Cerebellar cortex (tissue), 1 donor: Measurements from ENCODE around the gene KMT2C.
A peak's percentile ranks its signal among the peaks of the same experiment; 100 is the strongest.
"Not testable (repeated sequence)": the region's sequence is repeated elsewhere in the genome, so short reads cannot be mapped to it uniquely, and the experiment has no call there.

Experiments
- DNase-seq: peaks from one replicate; pipeline ENCODE4 v3.0.0-alpha.2; 2015; ENCODE audit warnings: low spot score

Gene KMT2C

DNA sequence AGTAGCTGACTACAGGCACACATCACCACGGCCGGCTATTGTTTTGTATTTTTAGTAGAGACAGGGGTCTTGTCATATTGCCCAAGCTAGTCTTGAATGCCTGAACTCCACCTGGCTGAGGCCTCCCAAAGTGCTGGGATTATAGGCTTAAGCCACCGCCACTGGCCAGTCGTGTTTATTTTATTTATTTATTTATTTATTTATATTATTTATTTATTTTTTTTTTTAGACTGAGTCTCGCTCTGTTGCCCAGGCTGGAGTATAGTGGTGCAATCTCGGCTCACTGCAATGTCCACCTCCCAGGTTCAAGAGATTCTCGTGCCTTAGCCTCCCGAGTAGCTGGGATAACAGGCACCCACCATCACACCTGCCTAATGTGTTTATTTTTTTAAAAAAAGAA lies 6.0 kb upstream of the KMT2C start:
- DNase-seq = not testable (repeated sequence)

DNA sequence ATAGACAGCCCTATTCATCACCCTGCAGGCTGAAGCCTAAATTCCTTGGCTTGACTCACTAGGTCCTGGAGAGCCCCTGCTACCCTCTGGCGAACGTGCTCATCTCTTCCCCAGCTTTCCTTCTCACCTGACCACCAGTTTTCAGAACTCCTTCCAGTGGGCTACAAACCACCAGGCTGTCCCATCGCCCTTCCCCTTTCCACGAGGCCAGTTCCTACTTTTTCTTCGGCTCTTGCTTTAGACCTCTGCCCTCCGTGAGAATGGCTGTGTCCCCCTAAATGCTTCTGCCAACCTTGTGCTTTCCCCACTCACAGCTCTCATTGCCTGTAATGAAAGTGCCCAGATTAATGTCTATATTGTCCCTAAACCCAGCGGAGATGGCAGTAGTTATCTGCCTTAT lies 5.4 kb upstream of the KMT2C start:
- not testable (repeated sequence) for DNase-seq

DNA sequence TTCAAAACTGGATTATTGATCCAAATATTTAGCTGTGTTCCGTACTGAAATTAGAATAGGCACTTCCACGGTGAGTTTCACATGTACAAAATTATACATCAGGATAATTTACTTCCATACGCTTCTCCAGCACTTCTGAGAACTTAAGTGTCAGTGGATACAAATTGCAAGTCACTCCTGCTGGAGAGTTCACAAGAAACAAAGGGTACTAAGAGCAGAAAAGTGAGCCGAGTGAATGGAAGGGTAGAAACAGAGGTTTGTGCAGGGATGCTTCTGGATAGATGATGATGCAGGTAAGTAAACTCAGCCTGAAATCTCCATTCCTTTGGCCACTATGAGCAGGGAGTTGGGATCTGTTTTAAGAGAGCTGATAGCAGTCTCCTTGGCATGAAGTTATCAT lies 2.2 kb upstream of the KMT2C start:
- not testable (repeated sequence) for DNase-seq

DNA sequence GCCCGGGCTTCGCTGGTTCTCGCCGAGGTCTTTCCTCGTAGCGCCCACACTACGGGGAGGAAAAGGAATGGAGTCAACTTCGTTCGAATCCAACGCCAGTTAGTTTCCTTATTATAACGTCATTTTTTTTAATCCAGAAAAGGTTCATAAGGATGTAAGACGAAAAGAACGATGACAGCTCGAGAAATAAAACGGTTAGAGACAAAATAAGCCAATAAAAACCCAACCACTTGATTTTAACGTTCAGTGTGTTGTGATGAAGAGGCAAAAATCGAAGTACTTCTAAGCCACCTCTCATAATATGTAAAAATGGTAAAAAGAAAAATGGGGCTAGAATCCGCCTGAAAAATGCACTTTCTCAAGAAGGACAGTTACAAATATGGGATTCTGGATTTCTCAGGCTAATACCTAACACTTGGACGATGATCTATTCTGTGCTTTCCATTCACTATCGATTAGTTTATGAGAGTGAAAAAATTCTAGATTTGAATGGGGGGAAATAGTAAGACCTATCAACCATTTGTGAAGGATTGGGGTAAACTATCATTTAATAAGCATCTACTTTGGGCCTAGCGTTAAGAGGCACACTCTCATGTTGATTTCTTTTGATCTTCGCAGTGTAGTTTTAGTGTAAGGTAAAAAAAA lies 1.2 kb upstream of the KMT2C start:
- peak; percentile 17 for DNase-seq

DNA sequence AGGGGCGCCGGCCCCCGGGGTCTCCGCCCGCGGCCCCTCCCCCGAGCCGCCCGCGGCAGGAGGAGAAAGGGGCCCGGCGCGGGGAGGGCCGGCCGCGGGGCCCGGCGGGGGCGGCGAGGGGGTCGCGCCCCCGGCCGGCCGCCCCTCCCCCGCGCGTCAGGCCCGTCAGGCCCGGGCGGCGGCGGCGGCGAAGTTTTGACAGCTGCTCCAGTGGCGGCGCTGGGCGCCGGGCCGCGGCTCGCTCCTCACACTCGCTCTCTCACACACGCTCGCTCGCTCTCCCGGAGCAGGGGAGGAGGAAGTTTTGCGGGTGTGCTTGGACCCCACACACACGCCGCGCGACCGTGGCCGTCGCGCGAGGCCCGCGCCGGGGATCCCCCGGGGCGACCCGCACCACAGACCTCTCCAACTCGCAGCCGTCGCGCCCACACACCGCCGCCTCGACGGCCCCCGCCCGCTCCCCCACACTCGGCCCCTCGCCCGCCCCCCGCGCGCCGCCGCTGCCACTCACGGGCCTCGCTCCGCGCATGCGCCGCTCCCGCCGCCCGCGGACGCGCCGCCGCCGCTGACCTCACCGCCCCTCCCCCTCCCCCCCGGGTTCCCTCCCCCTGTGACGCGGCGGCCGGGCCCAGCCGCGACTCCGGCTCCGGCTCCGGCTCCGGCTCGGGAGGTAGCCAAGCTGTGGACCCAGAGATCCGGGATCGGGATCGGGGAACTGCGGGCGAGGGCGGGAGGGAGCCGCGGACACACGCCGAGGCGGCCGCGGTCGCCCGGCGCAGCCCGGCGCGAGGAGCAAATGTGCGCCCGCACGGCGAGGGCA lies 518 bp upstream of the KMT2C start:
- peak; percentile 87 for DNase-seq

DNA sequence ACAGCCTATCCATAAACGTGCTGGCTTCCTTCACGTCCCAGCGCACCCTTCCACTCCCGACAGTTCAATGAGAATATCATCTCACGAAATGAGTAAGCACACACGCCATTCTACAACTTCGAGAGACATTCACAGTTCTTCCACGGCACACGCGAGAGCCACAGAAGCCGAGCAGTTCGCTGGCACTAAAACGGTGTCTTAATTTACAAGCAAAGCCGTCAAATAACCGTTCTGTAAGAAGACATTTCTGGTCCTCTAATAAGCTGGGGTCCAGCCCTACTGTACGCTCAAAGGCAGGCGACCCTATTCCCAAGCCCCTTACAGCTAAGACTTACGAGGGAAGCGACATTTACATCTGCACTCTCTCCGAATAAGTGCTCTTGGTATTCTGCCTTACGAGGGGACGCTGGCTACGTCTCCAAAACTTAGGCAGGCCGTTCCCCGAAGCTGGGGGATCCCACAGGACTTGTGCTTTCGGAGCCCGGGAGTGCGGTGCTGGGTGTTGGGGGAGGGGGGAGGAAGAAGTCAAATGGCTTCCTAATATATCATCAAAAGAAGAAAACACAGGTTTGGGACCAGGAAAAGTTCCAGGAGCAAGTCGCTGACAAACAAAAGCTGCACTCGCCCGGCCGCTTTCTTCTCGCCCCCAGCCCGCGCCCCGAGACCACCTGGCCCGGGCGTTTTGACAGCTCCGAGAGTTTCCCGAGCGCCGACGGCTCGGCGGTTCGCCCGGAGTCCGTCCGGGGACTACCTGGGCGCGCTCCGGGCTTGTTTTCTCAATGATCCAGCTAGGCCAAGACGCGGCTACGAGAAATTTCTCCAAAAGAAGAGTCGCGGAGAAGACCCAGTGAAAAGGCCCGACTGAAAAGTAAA lies 1.1 kb downstream of the KMT2C start:
- DNase-seq = peak; percentile 42

DNA sequence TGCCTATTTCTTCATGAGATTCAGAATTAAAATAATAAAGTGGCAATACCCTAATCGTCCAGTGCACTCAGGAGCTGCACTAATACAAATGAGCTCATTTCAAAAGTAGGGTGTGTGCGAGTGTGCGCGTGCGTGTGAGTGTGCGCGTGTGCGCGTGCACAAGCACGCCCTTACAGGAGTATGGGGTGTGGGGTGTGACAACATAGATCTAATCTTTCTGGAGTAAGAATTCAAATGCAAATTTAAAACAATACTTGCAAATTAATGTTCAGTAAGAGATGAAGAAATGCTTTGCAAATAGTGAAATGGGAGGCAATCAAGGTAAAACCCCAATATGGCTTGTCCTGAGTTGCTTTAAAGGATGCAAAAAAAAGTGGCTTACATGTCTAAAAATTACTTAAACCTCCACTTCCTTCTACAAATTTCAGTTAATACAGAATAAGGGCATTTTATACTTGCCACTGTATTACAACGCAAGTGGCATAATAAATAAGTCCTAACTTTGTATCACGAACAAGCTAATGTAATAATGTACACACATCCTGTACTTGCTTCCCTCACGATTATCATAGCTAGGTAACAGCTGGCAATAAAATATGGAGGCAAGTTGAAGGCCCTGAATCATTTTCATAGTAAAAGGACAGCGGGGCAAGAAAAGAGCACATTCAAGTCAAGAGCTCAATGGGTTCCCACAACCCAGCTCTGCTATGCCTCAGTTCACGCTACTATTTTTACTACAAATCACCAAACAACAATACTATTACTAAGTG lies 1.9 kb downstream of the KMT2C start:
- peak; percentile 19 for DNase-seq

DNA sequence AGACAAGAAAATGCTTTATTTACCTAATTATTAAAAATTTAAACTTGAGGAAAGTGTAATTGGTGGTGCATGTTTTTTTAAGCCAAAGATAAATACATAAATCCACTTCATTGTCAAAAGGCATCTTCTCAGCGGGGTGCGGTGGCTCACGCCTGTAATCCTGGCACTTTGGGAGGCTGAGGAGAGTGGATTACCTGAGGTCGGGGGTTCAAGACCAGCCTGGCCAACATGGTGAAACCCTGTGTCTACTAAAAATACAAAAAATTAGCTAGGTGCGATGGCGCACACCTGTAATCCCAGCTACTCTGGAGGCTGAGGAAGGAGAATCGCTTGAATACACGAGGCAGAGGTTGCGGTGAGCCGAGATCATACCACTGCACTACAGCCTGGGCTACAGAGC lies 3.1 kb downstream of the KMT2C start:
- not testable (repeated sequence) for DNase-seq

DNA sequence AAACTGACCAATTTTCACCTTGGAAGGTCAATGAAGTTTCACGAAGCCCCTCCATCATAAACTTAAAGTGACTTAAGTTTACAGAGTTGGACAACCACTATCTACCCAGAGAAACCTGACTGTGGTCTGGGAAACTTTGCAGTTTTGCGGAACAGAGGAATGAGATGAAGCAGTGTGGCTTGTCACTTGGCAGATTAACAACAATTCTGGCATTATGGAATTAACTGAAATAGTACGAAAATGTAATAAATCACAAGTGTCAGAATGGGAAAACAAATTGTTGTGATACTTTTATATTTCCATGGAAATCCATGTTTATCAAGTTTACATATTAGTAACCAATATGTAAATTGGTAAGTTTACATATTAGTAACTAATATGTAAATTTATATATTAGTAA lies 4.9 kb downstream of the KMT2C start:
- DNase-seq = no peak

DNA sequence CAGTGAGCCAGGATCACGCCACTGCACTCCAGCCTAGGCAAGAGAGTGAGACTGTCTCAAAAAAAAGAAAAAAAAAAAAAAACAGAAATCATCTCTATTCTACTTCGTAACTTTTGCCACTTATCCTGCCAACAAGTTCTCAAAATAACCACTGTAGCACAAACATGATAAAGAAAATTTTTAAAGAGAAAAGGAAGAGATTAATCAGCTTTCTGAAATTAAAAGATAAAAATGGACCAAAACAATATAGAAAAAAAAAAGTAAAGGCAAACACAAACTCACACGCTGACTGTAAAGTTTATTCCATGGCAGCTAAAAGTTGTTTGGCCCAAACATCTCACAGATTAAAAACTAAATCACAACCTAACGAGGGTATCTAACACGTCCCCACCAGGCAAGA lies 5.7 kb downstream of the KMT2C start:
- not testable (repeated sequence) for DNase-seq

DNA sequence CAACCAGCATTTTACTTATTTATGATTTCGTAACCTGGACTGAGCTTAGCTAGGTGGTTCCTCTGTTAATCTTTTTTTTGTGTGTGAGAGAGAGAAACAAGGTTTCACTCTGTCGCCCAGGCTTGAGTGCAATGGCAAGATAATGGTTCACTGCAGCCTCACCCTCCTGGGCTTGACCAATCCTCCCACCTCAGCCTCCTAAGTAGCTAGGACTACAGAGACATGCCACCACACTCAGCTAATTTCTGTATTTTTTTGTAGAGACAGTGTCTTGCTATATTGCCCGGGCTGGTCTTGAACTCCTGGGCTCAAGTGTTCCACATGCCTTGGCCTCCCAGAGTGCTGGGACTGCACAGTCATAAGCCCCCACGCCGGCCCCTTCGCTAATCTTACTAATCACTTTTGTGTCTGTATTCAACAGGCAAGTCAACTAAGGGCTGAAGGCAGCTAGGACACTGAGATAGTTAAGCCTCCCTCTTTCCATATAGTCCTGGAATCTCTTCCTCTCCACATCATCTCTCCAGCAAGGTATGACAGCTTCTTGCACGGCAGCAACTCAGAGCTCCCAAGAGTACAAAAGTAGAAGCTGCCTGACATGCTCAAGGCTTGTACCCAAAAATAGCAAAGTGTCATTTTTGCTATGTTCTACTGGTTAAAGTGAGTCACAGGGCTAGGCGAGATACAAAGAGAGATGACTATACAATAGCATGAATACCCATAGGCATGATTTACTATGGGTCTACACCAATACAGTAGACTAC lies 11.3 kb downstream of the KMT2C start:
- no peak for DNase-seq

DNA sequence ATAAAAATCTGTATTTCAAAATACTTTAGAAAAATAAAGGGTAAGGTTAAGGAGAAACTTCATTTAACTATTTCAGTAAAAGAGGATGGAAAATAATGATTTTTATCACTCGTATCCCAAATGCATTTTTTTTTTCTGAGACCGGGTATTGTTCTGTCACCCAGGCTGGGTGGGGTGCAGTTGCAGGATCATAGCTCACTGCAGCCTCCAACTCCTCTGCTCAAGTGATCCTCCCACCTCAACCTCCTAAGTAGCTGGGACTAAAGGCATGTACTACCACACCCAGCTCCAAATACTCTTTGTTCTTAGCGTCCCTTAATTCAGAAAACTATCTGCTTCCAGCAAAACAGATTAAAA lies 11.8 kb downstream of the KMT2C start:
- no peak for DNase-seq

DNA sequence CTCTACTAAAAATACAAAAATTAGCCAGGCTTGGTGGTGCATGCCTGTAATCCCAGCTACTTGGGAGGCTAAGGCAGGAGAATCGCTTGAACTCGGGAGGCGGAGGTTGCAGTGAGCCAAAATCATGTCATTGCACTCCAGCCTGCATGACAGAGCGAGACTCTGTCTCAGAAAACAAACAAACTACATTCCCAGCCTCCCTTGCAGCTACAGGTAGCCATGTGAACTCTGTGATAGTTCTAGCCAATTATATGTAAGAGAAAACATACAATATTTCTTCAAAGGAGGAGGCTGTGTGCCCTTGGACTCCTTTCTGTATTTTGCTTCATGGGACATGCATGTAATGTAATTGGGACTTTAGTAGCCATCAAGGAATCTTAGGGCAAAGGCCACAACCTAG lies 12.6 kb downstream of the KMT2C start:
- DNase-seq = not testable (repeated sequence)

DNA sequence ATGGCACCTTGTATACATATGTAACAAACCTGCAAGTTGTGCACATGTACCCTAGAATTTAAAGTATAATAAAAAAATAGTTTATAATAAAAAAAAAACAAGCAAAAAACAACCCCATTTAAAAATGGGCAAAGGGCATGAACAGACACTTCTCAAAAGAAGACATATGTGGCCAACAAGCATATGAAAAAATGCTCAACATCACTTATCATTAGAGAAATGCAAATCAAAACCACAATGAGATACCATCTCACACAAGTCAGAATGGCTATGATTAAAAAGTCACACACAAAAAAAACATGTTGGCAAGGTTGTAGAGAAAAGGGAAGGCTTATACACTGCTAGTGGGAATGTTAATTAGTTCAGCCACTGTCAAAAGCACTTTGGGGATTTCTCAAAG lies 14.9 kb downstream of the KMT2C start:
- DNase-seq = not testable (repeated sequence)

DNA sequence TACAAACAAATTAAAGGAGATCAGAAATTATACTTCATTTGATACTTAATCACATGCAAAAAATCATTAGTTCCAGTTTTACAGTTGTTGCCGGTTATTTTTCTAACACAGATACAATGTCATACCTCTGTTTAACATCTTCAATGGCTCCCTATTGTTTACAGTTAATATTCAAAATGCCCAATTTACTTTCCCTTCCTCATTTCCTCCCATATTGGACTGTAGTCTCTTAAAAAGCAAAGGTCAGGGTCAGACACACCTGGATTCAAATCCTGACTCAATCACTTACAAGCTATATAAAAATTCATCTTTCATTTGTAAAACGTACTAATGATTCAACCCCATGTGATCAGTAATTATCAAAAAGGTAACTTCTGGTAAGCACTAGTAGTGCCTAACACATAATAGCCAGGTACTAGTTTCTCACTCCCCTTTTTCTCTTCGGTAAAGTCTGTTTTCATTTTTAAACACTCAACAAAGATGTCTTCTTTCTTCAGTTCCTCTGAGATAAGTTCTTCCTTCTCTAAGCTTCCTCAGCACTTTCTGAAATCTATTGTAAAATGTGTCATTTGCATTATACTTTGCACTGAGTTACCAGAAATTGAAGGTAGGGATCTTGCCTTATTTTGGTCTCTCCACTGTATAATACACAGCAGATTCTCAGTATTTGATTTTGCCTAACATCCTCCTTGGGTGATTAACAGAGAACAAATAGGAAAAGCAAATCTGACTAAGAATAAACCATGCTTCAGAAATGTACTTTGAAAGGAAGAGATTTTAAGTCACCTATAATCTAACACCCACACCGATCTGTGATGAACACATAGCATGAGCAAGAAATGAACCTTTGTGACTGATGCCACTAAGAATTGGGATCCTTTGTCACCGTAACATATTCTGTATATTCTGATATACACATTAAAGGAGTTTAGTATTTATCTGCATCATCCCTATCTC lies 16.1 kb downstream of the KMT2C start:
- DNase-seq = no peak

DNA sequence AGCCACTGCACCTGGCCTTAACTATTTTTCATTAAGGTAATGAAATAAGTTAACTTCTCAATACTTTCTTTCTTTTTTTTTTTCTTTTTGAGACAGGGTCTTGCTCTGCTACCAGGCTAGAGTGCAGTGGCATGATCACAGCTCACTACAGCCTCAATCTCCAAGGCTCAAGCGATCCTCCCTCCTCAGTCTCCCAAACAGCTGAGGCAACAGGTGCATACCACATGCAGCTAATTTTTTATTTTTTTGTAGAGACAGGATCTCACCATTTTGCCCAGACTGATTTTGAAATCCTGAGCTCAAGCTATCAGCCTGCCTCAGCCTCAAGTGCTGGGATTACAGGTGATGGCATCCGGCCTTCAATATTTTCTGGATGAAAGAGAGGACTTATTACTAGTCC lies 21.0 kb downstream of the KMT2C start:
- no peak for DNase-seq

DNA sequence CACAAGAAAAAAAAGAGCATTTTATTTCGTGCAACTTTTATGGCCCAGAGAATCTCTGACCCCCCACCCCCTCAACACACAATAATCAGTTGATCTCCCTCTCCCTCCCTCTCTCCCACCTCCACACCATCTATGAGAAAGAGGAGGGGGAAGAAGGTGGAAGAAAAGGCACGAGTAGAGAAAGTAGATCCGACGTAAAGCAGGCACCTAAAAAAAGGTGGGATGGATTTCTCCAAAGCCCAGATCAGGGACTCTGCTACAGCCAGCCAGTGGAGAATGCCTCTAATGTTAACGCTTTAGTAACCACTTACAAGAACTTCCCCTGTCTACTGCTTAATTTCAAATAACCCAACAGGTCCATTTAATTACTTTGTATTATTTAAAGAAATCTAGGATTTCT lies 24.4 kb downstream of the KMT2C start:
- DNase-seq = peak; percentile 73

DNA sequence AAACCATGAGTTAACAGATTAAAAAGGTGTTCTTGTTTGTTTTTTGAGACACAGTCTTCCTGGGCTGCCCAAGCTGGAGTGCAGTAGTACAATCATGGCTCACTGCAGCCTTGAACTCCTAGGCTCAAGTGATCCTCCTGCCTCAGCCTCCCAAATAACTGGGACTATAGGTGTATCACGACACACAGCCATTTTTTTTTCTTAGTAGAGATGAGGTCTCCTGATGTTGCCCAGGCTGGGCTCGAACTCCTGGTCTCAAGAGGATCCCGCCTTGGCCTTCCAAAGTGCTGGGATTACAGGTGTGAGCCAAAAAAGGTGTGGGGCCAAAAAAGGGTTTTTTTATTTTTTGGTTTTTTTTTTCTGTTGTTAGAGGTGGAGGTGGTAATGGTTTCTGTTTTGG lies 29.3 kb downstream of the KMT2C start:
- no peak for DNase-seq

DNA sequence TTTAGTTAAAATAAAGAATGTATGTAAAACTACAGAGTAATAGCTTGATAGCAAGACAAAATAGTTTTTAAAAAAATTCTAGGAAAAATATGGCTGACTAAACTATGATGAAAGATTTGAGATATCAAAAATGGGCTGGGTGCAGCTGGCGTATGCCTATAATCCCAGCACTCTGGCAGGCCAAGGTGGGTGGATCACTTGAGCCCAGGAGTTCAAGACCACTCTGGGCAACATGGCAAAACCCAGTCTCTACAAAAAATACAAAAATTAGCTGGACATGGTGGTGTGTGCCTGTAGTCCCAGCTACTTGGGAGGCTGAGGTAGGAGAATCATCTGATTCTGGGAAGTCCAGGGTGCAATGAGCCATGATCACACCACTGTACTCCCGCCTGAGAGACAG lies 29.8 kb downstream of the KMT2C start:
- DNase-seq = not testable (repeated sequence)

DNA sequence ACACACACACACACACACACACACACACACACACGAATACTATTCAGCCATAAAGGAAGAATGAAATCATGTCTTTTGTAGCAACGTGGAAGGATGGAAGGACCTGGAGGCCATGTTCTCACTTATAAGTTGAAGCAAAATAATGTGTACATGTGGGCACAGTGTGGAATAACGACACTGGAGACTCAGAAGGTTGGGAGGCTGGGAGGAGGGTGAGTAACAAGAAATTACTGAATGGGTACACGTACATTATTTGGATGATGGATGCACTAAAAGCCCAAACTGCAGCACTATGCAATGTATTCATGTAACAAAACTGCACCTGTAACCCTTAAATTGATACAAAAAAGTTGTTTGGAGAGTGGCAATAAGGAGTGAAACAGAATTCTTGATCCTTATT lies 32.1 kb downstream of the KMT2C start:
- DNase-seq = no peak
